Adrenal gland (tissue), 12 donors: ENCODE data around the gene CYP11A1. TPM values are rescaled to one million over a fixed set of nuclear protein-coding genes. Genes with fewer than 3 reads are reported as not detected.

Experiments
- DNase-seq, 7 donors: peaks; one replicate each; pipeline ENCODE4 v3.0.0-alpha.2; 2019 to 2020
- H3K27ac ChIP-seq, 5 donors: fragments of 200-600 bp; sonication (generic) in 4 of 5; 1 replicate in 3 of 5; 2 replicates in 2 of 5; pipeline versions ENCODE4 v1.5.1 to v1.8.0; 2016 to 2020; ENCODE audit warnings: mild to moderate bottlenecking in 1 of 5
- H3K27me3 ChIP-seq: fragments of 200-600 bp; 2 replicates; pipeline ENCODE4 v1.8.0; 2021
- H3K36me3 ChIP-seq, 2 donors: fragments of 200-600 bp; replicated peaks in 1 of 2; 1 replicate in 1 of 2; 2 replicates in 1 of 2; pipeline versions ENCODE4 v1.5.1 to v1.8.0; 2018 to 2022
- H3K4me1 ChIP-seq, 2 donors: fragments of 200-600 bp; replicated peaks in 1 of 2; 1 replicate in 1 of 2; 2 replicates in 1 of 2; pipeline versions ENCODE4 v1.5.1 to v1.8.0; 2018 to 2021
- H3K4me3 ChIP-seq, 4 donors: fragments of 200-600 bp; sonication (generic) in 3 of 4; one replicate each; pipeline ENCODE4 v1.5.1; 2016 to 2018
- H3K9me3 ChIP-seq, 3 donors: fragments of 200-600 bp; sonication (generic) in 1 of 3; replicated peaks in 1 of 3; 1 replicate in 2 of 3; 2 replicates in 1 of 3; pipeline versions ENCODE4 v1.5.1 to v1.8.0; 2016 to 2021
- POLR2A ChIP-seq, 2 donors: fragments of 450-650 bp; IDR thresholded peaks; one replicate each; pipeline ENCODE4 v1.6.1; 2017; ENCODE audit warnings: antibody characterized with exemption in 2 of 2, mild to moderate bottlenecking in 2 of 2, moderate library complexity in 1 of 2
- WGBS, 4 donors: extraction: QIAGEN DNeasy Blood & Tissue Kit in 2 of 4; methylation state at CpG; one replicate each; pipeline versions ENCODE4 v1.1.5 to v1.1.7; 2013 to 2017; 5-methylcytosine and 5-hydroxymethylcytosine counted together
- intact Hi-C, 2 donors: fragments of 100-400 bp; cut with DNase I; formaldehyde crosslinking; loops; one replicate each; pipeline versions ENCODE4 v1.14.1 to v1.15.0; 2022 to 2023
- polyA plus RNA-seq, 3 donors: library from polyadenylated mRNA; stranded (reverse); fragments of 200-250 nt in 2 of 3; fragments of 350-450 nt in 1 of 3; fragmentation: Illumina TruSeq in 1 of 3; extraction: RNeasy Lipid Tissue Mini Kit (QIAGEN cat#74804) in 1 of 3; gene quantifications; one replicate each; pipeline ENCODE4 v1.2.3, GENCODE V29; 2013 to 2014
- total RNA-seq, 9 donors: library from RNA; depleted of rRNA in 4 of 9; stranded (reverse); fragments of >200 nt in 4 of 9; fragments of 120-200 nt in 1 of 9; fragmentation: NEBNext Ultra II Directional in 1 of 9; extraction: Animal tissue kit (Norgen Biotek cat#: 25700) in 1 of 9; gene quantifications; one replicate each; pipeline versions ENCODE4 v1.1.0 to v1.2.4, GENCODE V29; 2013 to 2023
- TF ChIP-seq, protein P1 (sequence below), 6 experiments: fragments of 450-650 bp in 4 of 6; fragments of 200-600 bp in 2 of 6; sonication (generic) in 1 of 6; IDR thresholded peaks; 1 replicate in 5 of 6; 2 replicates in 1 of 6; pipeline versions ENCODE4 v1.5.1 to v1.8.0; 2016 to 2021; ENCODE audit warnings: antibody characterized with exemption in 6 of 6, mild to moderate bottlenecking in 2 of 6, moderate library complexity in 1 of 6
- donor health status: healthy with polysubstance abuse.
- donor health status: Bipolar disorder and iron deficiency.
- donor health status: DM: yes; HTN: yes; CAD: no.
- donor health status: DM: no; HTN: no; CAD: no.
- donor health status: DM: no; HTN: no; CAD: no.
- donor health status: DM: yes; HTN: yes; CAD: no.

The CYP11A1 gene
- total and polyA plus RNA-seq, 12 donors = 233 to 5,219 (median 1,366) TPM

DNA sequence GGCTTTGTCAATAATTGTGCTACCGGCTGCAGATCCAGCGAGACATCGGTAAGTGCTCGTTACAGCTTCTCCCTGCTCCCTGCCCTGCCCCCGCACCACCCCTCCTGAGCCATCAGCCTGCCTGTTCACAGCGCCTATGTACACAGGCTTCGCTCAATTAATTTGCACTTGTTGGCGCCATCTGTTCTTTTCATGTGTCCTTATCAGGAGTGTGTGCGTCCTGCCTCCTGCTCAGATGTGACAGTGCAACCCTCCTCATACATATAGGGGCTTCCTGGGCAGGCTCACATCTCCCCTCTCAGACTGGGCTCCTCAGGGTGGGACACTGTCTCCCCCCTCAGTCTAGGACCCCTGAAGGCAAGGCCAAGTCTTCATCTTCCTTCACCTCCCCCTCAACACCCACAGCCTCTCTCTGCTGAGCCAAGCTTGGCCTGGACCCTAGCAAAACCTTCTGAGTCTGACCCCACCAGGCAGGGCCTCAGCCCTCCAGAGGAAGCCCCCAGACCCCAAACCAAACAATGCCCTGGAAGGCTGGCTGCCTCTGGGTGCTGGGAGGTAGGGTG, 54.9 kb downstream of the CYP11A1 start:
- WGBS, 4 donors = 78 to 89% (median 84%) methylated on average over 9 of the region's 9 CpGs
- intact Hi-C loops = loop anchor here (5.0 kb wide), 3 partner anchors 250 to 340 kb away; no protein-coding TSS in a partner anchor

DNA sequence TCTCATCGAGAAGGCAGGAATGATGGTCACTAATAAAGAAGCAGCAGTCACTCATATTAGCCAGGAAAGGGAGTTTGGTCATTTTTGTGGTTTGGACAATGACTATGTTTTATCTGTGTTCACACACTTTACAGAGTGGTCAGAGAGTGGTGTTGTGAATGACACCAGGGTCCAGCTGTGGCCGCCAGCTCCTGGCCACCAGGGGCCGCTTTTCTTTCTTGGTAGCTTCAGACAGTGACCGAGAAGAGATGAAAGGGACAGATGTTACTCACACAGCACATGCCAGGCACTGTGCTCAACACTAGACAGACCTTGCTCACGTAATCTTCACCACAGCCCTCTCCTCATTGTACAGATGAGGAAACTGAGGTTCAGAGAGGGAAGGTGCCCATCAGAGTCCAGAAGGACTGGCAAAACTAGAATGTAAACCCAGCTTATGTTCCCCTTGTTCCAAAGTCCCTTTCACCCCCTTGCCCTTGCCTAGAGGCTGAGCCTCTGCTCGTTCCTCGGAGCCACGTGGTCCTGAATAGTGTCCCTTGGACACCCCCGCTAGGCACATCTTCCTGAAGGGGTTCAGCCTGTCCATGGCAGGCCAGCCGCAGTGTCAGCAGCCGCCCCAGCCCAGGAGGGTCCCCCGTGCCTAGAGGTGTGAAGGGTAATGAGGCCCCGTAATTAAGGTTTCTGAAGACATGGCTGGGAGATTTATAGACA, 55.6 kb downstream of the CYP11A1 start:
- Histone ChIP-seq H3K36me3 (no peaks in the 10 kb centered on the region), H3K27ac (no peak overlapping the region), H3K4me3 (no peak overlapping the region), H3K4me1 (no peaks in the 10 kb centered on the region), H3K9me3 (no peaks in the 10 kb centered on the region), H3K27me3 (peaks cover 5% of the 10 kb centered on the region)
- TF ChIP-seq, protein P1, sequence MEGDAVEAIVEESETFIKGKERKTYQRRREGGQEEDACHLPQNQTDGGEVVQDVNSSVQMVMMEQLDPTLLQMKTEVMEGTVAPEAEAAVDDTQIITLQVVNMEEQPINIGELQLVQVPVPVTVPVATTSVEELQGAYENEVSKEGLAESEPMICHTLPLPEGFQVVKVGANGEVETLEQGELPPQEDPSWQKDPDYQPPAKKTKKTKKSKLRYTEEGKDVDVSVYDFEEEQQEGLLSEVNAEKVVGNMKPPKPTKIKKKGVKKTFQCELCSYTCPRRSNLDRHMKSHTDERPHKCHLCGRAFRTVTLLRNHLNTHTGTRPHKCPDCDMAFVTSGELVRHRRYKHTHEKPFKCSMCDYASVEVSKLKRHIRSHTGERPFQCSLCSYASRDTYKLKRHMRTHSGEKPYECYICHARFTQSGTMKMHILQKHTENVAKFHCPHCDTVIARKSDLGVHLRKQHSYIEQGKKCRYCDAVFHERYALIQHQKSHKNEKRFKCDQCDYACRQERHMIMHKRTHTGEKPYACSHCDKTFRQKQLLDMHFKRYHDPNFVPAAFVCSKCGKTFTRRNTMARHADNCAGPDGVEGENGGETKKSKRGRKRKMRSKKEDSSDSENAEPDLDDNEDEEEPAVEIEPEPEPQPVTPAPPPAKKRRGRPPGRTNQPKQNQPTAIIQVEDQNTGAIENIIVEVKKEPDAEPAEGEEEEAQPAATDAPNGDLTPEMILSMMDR (IDR thresholded peaks at IDR 0.05) = peak; percentile 18 to 53 (median 37)
- no peak for TF ChIP-seq POLR2A (IDR thresholded peaks at IDR 0.05)
- 64 to 76% (median 68%) methylated on average over 9 to 13 of the region's 13 CpGs for WGBS, 4 donors
- DNase-seq = peak in 2 of 7 donors; percentile 60 to 71
- intact Hi-C loops = loop anchor here (5.0 kb wide), 3 partner anchors 250 to 340 kb away; no protein-coding TSS in a partner anchor

More for the DNA sequence above, 54.9 kb downstream of the CYP11A1 start:
- TF ChIP-seq POLR2A (IDR thresholded peaks at IDR 0.05) = no peak
- TF ChIP-seq, protein P1 (IDR thresholded peaks at IDR 0.05) = no peak
- Histone ChIP-seq H3K27me3 (peaks cover 2% of the 10 kb centered on the region), H3K4me3 (no peak overlapping the region), H3K4me1 (no peaks in the 10 kb centered on the region), H3K36me3 (no peaks in the 10 kb centered on the region), H3K9me3 (no peaks in the 10 kb centered on the region), H3K27ac (no peak overlapping the region)
- no peak for DNase-seq

DNA sequence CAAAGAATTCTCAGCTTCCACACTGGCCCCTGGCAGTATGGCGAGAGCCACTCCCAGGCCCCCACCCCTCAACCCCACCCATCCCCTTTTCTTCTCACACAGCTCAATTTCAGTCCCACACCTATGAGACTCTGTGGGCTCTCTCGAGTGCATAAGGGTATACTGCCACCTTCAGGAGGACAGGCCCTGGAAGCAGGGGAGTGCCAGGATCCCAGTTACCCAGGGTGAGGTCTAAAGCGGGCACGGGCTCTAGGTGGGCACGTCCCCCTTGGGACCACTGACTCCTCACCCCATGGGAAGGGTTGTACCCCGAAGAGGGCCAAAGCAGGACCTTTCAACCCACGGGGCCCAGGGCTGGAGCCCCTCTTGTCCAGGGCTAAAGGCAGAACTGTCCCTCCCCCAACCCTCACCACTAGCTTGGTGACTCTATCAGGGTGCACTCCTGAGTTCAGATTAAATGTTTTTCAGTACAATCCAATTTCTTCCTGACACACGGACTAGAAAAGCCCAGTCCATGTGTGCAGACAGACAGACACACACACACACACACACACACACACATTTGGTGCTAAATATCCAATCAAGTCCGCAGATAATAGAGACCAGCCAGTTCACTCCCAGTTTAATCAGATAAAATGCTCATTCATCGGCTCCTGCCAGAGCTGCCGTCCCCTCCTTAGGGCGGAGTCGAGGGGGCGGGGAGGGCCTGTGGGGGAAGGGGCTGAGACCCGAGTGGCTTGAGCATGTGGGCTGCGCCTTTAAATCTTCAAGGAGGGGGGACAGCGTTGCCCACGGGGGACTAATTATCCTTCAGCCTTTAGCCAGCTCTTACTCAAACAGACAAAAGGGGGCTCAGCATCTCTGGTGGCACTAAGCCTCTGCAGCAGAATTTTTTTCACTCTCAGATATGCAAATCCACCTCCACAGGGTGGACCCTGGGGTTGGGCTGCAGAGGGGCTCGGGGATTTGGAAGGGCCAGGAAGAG, 59.3 kb downstream of the CYP11A1 start:
- 3 to 14% (median 8%) methylated on average over 7 to 19 of the region's 19 CpGs for WGBS, 4 donors
- Histone ChIP-seq H3K27me3 (peaks cover 5% of the 10 kb centered on the region), H3K27ac (no peak overlapping the region), H3K9me3 (no peaks in the 10 kb centered on the region), H3K36me3 (no peaks in the 10 kb centered on the region), H3K4me3 (no peak overlapping the region), H3K4me1 (no peaks in the 10 kb centered on the region)
- TF ChIP-seq, protein P1 (IDR thresholded peaks at IDR 0.05) = peak; percentile 54 to 76 (median 68)
- no peak for TF ChIP-seq POLR2A (IDR thresholded peaks at IDR 0.05)
- DNase-seq = peak; percentile 55 to 83 (median 73)
- intact Hi-C loops = loop anchor here (5.0 kb wide), 1 partner anchor 181 kb away; no protein-coding TSS in a partner anchor
